Measurements from ENCODE around the gene ALKBH1.

ALKBH1 gene

GRCh38 chr14:77722301-77722700 is 14.5 kb upstream of the ALKBH1 start:
- peaks cover 20% of the 10 kb centered on the region for H3K79me1 ChIP-seq (replicated peaks; ENCODE audit: low read length, poor library complexity, severe bottlenecking)
- no peak overlapping the region for H3K18ac ChIP-seq (ENCODE audit: low read depth in 1 of 2, low read length in 2 of 2)
- H2AFZ ChIP-seq (ENCODE audit: low read depth, low read length): no peak overlapping the region
- no peak overlapping the region for H3K4me2 ChIP-seq (ENCODE audit: low read length, poor library complexity, severe bottlenecking)
- peaks cover 39 to 96% of the 10 kb centered on the region in 2 experiments for H3K36me3 ChIP-seq (ENCODE audit: control insufficient read depth in 1 of 2, insufficient read depth in 2 of 2, low read depth in 1 of 2, low read length in 2 of 2)
- H3K9ac ChIP-seq (ENCODE audit: low read length): no peak overlapping the region
- no peak overlapping the region for H2BK120ac ChIP-seq (ENCODE audit: low read depth, low read length)
- H3K23ac ChIP-seq (ENCODE audit: low read length in 2 of 2): no peak overlapping the region
- no peak overlapping the region for H3K4ac ChIP-seq (ENCODE audit: low read depth in 1 of 2, low read length in 2 of 2)
- H3K4me1 ChIP-seq (ENCODE audit: control insufficient read depth, insufficient read depth, low read depth, low read length): no peaks in the 10 kb centered on the region
- H4K8ac ChIP-seq (ENCODE audit: low read length): no peak overlapping the region
- H3K9me3 ChIP-seq (ENCODE audit: control insufficient read depth, low read length): no peaks in the 10 kb centered on the region
- H3K27me3 ChIP-seq (ENCODE audit: control insufficient read depth in 1 of 2, insufficient read depth in 1 of 2, low read length in 2 of 2): no peaks in the 10 kb centered on the region
- H3K4me3 ChIP-seq (ENCODE audit: insufficient read depth in 1 of 2, low read depth in 1 of 2, low read length in 2 of 2): no peak overlapping the region
- H2BK5ac ChIP-seq (ENCODE audit: low read depth, low read length, poor library complexity, severe bottlenecking): no peak overlapping the region
- 100% methylated on average over 2 of the region's 3 CpGs for WGBS
- no peak for DNase-seq
- H2BK15ac ChIP-seq (ENCODE audit: low read depth, poor library complexity, severe bottlenecking): no peak overlapping the region
- H2AK5ac ChIP-seq (ENCODE audit: low read length, severe bottlenecking): no peak overlapping the region
- no peak overlapping the region for H4K91ac ChIP-seq (ENCODE audit: low read length)
- no peak overlapping the region for H2BK12ac ChIP-seq (ENCODE audit: low read length in 2 of 2)
- H3K27ac ChIP-seq (ENCODE audit: low read length, poor library complexity, severe bottlenecking): no peak overlapping the region
- H3K14ac ChIP-seq (ENCODE audit: low read length in 2 of 2): no peak overlapping the region

- Histone ChIP-seq H3K4me3 (ENCODE audit: insufficient read depth in 1 of 2, low read depth in 1 of 2, low read length in 2 of 2) (no peak overlapping the region), H2BK120ac (ENCODE audit: low read depth, low read length) (no peak overlapping the region), H3K23ac (ENCODE audit: low read length in 2 of 2) (no peak overlapping the region), H3K79me1 (replicated peaks; ENCODE audit: low read length, poor library complexity, severe bottlenecking) (peaks cover 17% of the 10 kb centered on the region), H2BK12ac (ENCODE audit: low read length in 2 of 2) (no peak overlapping the region), H3K4me2 (ENCODE audit: low read length, poor library complexity, severe bottlenecking) (no peak overlapping the region), H3K4me1 (ENCODE audit: control insufficient read depth, insufficient read depth, low read depth, low read length) (no peaks in the 10 kb centered on the region), H3K4ac (ENCODE audit: low read depth in 1 of 2, low read length in 2 of 2) (no peak overlapping the region), H2AFZ (ENCODE audit: low read depth, low read length) (no peak overlapping the region), H2BK5ac (ENCODE audit: low read depth, low read length, poor library complexity, severe bottlenecking) (no peak overlapping the region), H2BK15ac (ENCODE audit: low read depth, poor library complexity, severe bottlenecking) (no peak overlapping the region), H3K9me3 (ENCODE audit: control insufficient read depth, low read length) (no peaks in the 10 kb centered on the region), H3K36me3 (ENCODE audit: control insufficient read depth in 1 of 2, insufficient read depth in 2 of 2, low read depth in 1 of 2, low read length in 2 of 2) (peaks cover 38 to 96% of the 10 kb centered on the region in 2 experiments), H3K9ac (ENCODE audit: low read length) (no peak overlapping the region), H4K91ac (ENCODE audit: low read length) (no peak overlapping the region), H3K18ac (ENCODE audit: low read depth in 1 of 2, low read length in 2 of 2) (no peak overlapping the region), H3K27me3 (ENCODE audit: control insufficient read depth in 1 of 2, insufficient read depth in 1 of 2, low read length in 2 of 2) (no peaks in the 10 kb centered on the region), H4K8ac (ENCODE audit: low read length) (no peak overlapping the region), H3K14ac (ENCODE audit: low read length in 2 of 2) (no peak overlapping the region), H3K27ac (ENCODE audit: low read length, poor library complexity, severe bottlenecking) (no peak overlapping the region), H2AK5ac (ENCODE audit: low read length, severe bottlenecking) (no peak overlapping the region)
- no peak for DNase-seq
- WGBS: 97% methylated on average over 5 of the region's 5 CpGs
Observed at GRCh38 chr14:77721437-77721836, 13.6 kb upstream of the ALKBH1 start.

GRCh38 chr14:77717608-77718305 is 9.9 kb upstream of the ALKBH1 start:
- H3K27ac ChIP-seq (ENCODE audit: low read length, poor library complexity, severe bottlenecking): no peak overlapping the region
- no peaks in the 10 kb centered on the region for H3K4me1 ChIP-seq (ENCODE audit: control insufficient read depth, insufficient read depth, low read depth, low read length)
- H2AK5ac ChIP-seq (ENCODE audit: low read length, severe bottlenecking): no peak overlapping the region
- no peak overlapping the region for H4K91ac ChIP-seq (ENCODE audit: low read length)
- H3K4me3 ChIP-seq (ENCODE audit: insufficient read depth in 1 of 2, low read depth in 1 of 2, low read length in 2 of 2): no peak overlapping the region
- no peak overlapping the region for H2AFZ ChIP-seq (ENCODE audit: low read depth, low read length)
- no peaks in the 10 kb centered on the region for H3K27me3 ChIP-seq (ENCODE audit: control insufficient read depth in 1 of 2, insufficient read depth in 1 of 2, low read length in 2 of 2)
- H2BK120ac ChIP-seq (ENCODE audit: low read depth, low read length): no peak overlapping the region
- no peak overlapping the region for H3K4ac ChIP-seq (ENCODE audit: low read depth in 1 of 2, low read length in 2 of 2)
- 93% methylated on average over 5 of the region's 5 CpGs for WGBS
- H2BK15ac ChIP-seq (ENCODE audit: low read depth, poor library complexity, severe bottlenecking): no peak overlapping the region
- H2BK5ac ChIP-seq (ENCODE audit: low read depth, low read length, poor library complexity, severe bottlenecking): no peak overlapping the region
- no peak overlapping the region for H2BK12ac ChIP-seq (ENCODE audit: low read length in 2 of 2)
- no peak overlapping the region for H3K14ac ChIP-seq (ENCODE audit: low read length in 2 of 2)
- no peak overlapping the region for H3K4me2 ChIP-seq (ENCODE audit: low read length, poor library complexity, severe bottlenecking)
- no peak overlapping the region for H4K8ac ChIP-seq (ENCODE audit: low read length)
- H3K9me3 ChIP-seq (ENCODE audit: control insufficient read depth, low read length): no peaks in the 10 kb centered on the region
- peaks cover 35 to 93% of the 10 kb centered on the region in 2 experiments for H3K36me3 ChIP-seq (ENCODE audit: control insufficient read depth in 1 of 2, insufficient read depth in 2 of 2, low read depth in 1 of 2, low read length in 2 of 2)
- DNase-seq: no peak
- no peak overlapping the region for H3K18ac ChIP-seq (ENCODE audit: low read depth in 1 of 2, low read length in 2 of 2)
- H3K79me1 ChIP-seq (replicated peaks; ENCODE audit: low read length, poor library complexity, severe bottlenecking): peaks cover 11% of the 10 kb centered on the region
- no peak overlapping the region for H3K23ac ChIP-seq (ENCODE audit: low read length in 2 of 2)
- no peak overlapping the region for H3K9ac ChIP-seq (ENCODE audit: low read length)

GRCh38 chr14:77714926-77715325 is 7.1 kb upstream of the ALKBH1 start:
- H3K27ac ChIP-seq (ENCODE audit: low read length, poor library complexity, severe bottlenecking): no peak overlapping the region
- no peak overlapping the region for H3K23ac ChIP-seq (ENCODE audit: low read length in 2 of 2)
- no peak overlapping the region for H3K4me3 ChIP-seq (ENCODE audit: insufficient read depth in 1 of 2, low read depth in 1 of 2, low read length in 2 of 2)
- no peaks in the 10 kb centered on the region for H3K27me3 ChIP-seq (ENCODE audit: control insufficient read depth in 1 of 2, insufficient read depth in 1 of 2, low read length in 2 of 2)
- H3K4me2 ChIP-seq (ENCODE audit: low read length, poor library complexity, severe bottlenecking): no peak overlapping the region
- no peak overlapping the region for H2BK120ac ChIP-seq (ENCODE audit: low read depth, low read length)
- no peak overlapping the region for H2AFZ ChIP-seq (ENCODE audit: low read depth, low read length)
- no peak overlapping the region for H3K18ac ChIP-seq (ENCODE audit: low read depth in 1 of 2, low read length in 2 of 2)
- no peak overlapping the region for H2AK5ac ChIP-seq (ENCODE audit: low read length, severe bottlenecking)
- H4K8ac ChIP-seq (ENCODE audit: low read length): no peak overlapping the region
- DNase-seq: no peak
- H3K36me3 ChIP-seq (ENCODE audit: control insufficient read depth in 1 of 2, insufficient read depth in 2 of 2, low read depth in 1 of 2, low read length in 2 of 2): peaks cover 38 to 89% of the 10 kb centered on the region in 2 experiments
- H3K79me1 ChIP-seq (replicated peaks; ENCODE audit: low read length, poor library complexity, severe bottlenecking): peaks cover 23% of the 10 kb centered on the region
- H3K9ac ChIP-seq (ENCODE audit: low read length): no peak overlapping the region
- WGBS: 99% methylated on average over 6 of the region's 6 CpGs
- no peak overlapping the region for H2BK5ac ChIP-seq (ENCODE audit: low read depth, low read length, poor library complexity, severe bottlenecking)
- H4K91ac ChIP-seq (ENCODE audit: low read length): no peak overlapping the region
- no peaks in the 10 kb centered on the region for H3K4me1 ChIP-seq (ENCODE audit: control insufficient read depth, insufficient read depth, low read depth, low read length)
- H3K9me3 ChIP-seq (ENCODE audit: control insufficient read depth, low read length): no peaks in the 10 kb centered on the region
- no peak overlapping the region for H3K14ac ChIP-seq (ENCODE audit: low read length in 2 of 2)
- H3K4ac ChIP-seq (ENCODE audit: low read depth in 1 of 2, low read length in 2 of 2): no peak overlapping the region
- no peak overlapping the region for H2BK12ac ChIP-seq (ENCODE audit: low read length in 2 of 2)
- H2BK15ac ChIP-seq (ENCODE audit: low read depth, poor library complexity, severe bottlenecking): no peak overlapping the region
